HuH-7.5 (cell line): ENCODE results near the gene NDUFB10.
A peak's percentile ranks its signal among the peaks of the same experiment; 100 is the strongest.
"Not testable (repeated sequence)": the region's sequence is repeated elsewhere in the genome, so short reads cannot be mapped to it uniquely, and the experiment has no call there.

Experiments
- DNase-seq: peaks from one replicate; pipeline ENCODE4 v3.0.0; 2011; ENCODE audit warnings: low spot score

The NDUFB10 gene

GRCh38 chr16:1946495-1947368 is 12.6 kb upstream of the NDUFB10 start:
- no peak for DNase-seq

- no peak for DNase-seq
Measured at GRCh38 chr16:1947369-1947670, 12.0 kb upstream of the NDUFB10 start.

GRCh38 chr16:1949507-1949906 is 9.8 kb upstream of the NDUFB10 start:
- no peak for DNase-seq

- no peak for DNase-seq
Measured at GRCh38 chr16:1950047-1950446, 9.3 kb upstream of the NDUFB10 start.

GRCh38 chr16:1950559-1950958 is 8.8 kb upstream of the NDUFB10 start:
- DNase-seq = no peak

- no peak for DNase-seq
Measured at GRCh38 chr16:1953734-1954133, 5.6 kb upstream of the NDUFB10 start.

GRCh38 chr16:1957434-1958142 is 1.8 kb upstream of the NDUFB10 start:
- DNase-seq = not testable (repeated sequence)

GRCh38 chr16:1958143-1958491 is 1.2 kb upstream of the NDUFB10 start:
- DNase-seq = not testable (repeated sequence)

- no peak for DNase-seq
Measured at GRCh38 chr16:1958715-1959268, 546 bp upstream of the NDUFB10 start.

GRCh38 chr16:1960665-1961630 is 1.6 kb downstream of the NDUFB10 start:
- DNase-seq = no peak

GRCh38 chr16:1961651-1962067 is 2.3 kb downstream of the NDUFB10 start:
- DNase-seq = no peak

- not testable (repeated sequence) for DNase-seq
Measured at GRCh38 chr16:1962161-1963153, 3.1 kb downstream of the NDUFB10 start.

- no peak for DNase-seq
Measured at GRCh38 chr16:1963806-1964505, 4.6 kb downstream of the NDUFB10 start.

GRCh38 chr16:1964506-1965395 is 5.4 kb downstream of the NDUFB10 start, which contains the start of gene RPS2:
Gene RPS2 (minus strand): TSS chr16:1964826. CDS start chr16:1964625, 201 bp downstream.
- peak; percentile 99 for DNase-seq

GRCh38 chr16:1965396-1966001 is 6.2 kb downstream of the NDUFB10 start:
- no peak for DNase-seq

- DNase-seq = no peak
Measured at GRCh38 chr16:1966460-1966859, 7.1 kb downstream of the NDUFB10 start, which contains the start of gene RNF151. Gene RNF151 (plus strand): TSS chr16:1966856. CDS start chr16:1966882, 26 bp downstream.

- DNase-seq = no peak
Measured at GRCh38 chr16:1968146-1968953, 9.0 kb downstream of the NDUFB10 start.
